SK-N-SH (cell line): Measurements from ENCODE around the gene ACADS. TPM values are rescaled to one million over a fixed set of nuclear protein-coding genes. Genes with fewer than 3 reads are reported as not detected.
A peak's percentile ranks its signal among the peaks of the same experiment; 100 is the strongest.

Experiments used
- CTCF ChIA-PET: fragments of 300-600, 350-600 bp; formaldehyde crosslinking; extraction: SDS; loops from one replicate; lab custom pipeline; 2021; lab: Yijun Ruan, JAX
- POLR2A ChIA-PET: fragments of 350-600 bp; sonication (Branson Sonifier 250); formaldehyde crosslinking; extraction: SDS; loops from one replicate; lab custom pipeline; 2020; ENCODE audit warnings: antibody characterized with exemption, inconsistent platforms; lab: Yijun Ruan, JAX
- DNase-seq: peaks from one replicate; pipeline ENCODE4 v3.0.0; 2012
- H2AFZ ChIP-seq: fragments of 200-600 bp; sonication (generic); 2 replicates; pipeline ENCODE4 v1.8.1; 2016; ENCODE audit warnings: antibody characterized with exemption, mild to moderate bottlenecking, low read depth
- H3F3A ChIP-seq: fragments of 200-600 bp; sonication (generic); replicated peaks from 2 replicates; pipeline ENCODE3; 2016; ENCODE audit warnings: antibody characterized with exemption, mild to moderate bottlenecking; ENCODE audit not compliant: insufficient read depth
- H3K27ac ChIP-seq, 2 experiments: fragments of 200-500 bp in 1 of 2; fragments of 200-600 bp in 1 of 2; sonication (Bioruptor generic) in 1 of 2; sonication (generic), shearing (Covaris generic) in 1 of 2; 2 replicates each; pipeline versions ENCODE4 v1.5.1 to v1.6.1; 2014 to 2016; ENCODE audit warnings: low read depth in 2 of 2, inconsistent platforms in 1 of 2, low read length in 1 of 2, mild to moderate bottlenecking in 1 of 2, mixed read lengths in 1 of 2
- H3K27me3 ChIP-seq: fragments of 200-600 bp; sonication (generic), shearing (Covaris generic); 2 replicates; pipeline ENCODE4 v1.6.1; 2016; ENCODE audit warnings: mixed run types; ENCODE audit not compliant: insufficient read depth
- H3K36me3 ChIP-seq, 2 experiments: fragments of 200-500 bp in 1 of 2; fragments of 200-600 bp in 1 of 2; sonication (Bioruptor generic) in 1 of 2; sonication (generic) in 1 of 2; replicated peaks in 1 of 2; 2 replicates each; pipeline versions ENCODE3 to v1.5.1; 2014 to 2016; ENCODE audit warnings: low read length in 1 of 2, mild to moderate bottlenecking in 1 of 2; ENCODE audit not compliant: insufficient read depth in 2 of 2, control insufficient read depth in 1 of 2
- H3K4me1 ChIP-seq, 2 experiments: fragments of 200-500 bp in 1 of 2; fragments of 200-600 bp in 1 of 2; sonication (Bioruptor generic) in 1 of 2; sonication (generic), shearing (Covaris generic) in 1 of 2; 2 replicates each; pipeline versions ENCODE4 v1.5.1 to v1.6.1; 2014 to 2016; ENCODE audit warnings: low read depth in 1 of 2, low read length in 1 of 2, mixed run types in 1 of 2; ENCODE audit not compliant: insufficient read depth in 2 of 2, control insufficient read depth in 1 of 2
- H3K4me2 ChIP-seq: fragments of 200-600 bp; sonication (generic), shearing (Covaris generic); 2 replicates; pipeline ENCODE4 v1.6.1; 2017; ENCODE audit warnings: mixed run types
- H3K4me3 ChIP-seq, 2 experiments: fragments of 200-500 bp in 1 of 2; fragments of 200-600 bp in 1 of 2; sonication (Bioruptor generic) in 1 of 2; sonication (generic), shearing (Covaris generic) in 1 of 2; 2 replicates each; pipeline versions ENCODE4 v1.5.1 to v1.8.1; 2014 to 2016; ENCODE audit warnings: low read depth in 2 of 2, inconsistent platforms in 1 of 2, low read length in 1 of 2, mild to moderate bottlenecking in 1 of 2, mixed read lengths in 1 of 2, moderate library complexity in 1 of 2
- H3K79me2 ChIP-seq: fragments of 200-600 bp; sonication (generic); 2 replicates; pipeline ENCODE4 v1.8.1; 2017; ENCODE audit warnings: mild to moderate bottlenecking; ENCODE audit not compliant: insufficient read depth
- H3K9ac ChIP-seq: fragments of 200-600 bp; sonication (generic); 2 replicates; pipeline ENCODE4 v1.6.1; 2017; ENCODE audit warnings: mixed run types
- H3K9me2 ChIP-seq: fragments of 200-600 bp; sonication (generic); 2 replicates; pipeline ENCODE4 v1.6.1; 2017; ENCODE audit warnings: mixed run types
- H3K9me3 ChIP-seq: fragments of 200-600 bp; sonication (generic); 2 replicates; pipeline ENCODE4 v1.6.1; 2017; ENCODE audit warnings: mixed run types, mild to moderate bottlenecking, moderate library complexity
- H4K20me1 ChIP-seq: fragments of 200-600 bp; sonication (generic); 2 replicates; pipeline ENCODE4 v1.6.1; 2017; ENCODE audit warnings: mild to moderate bottlenecking, mixed run types; ENCODE audit not compliant: insufficient read depth
- CHD2 ChIP-seq: fragments of 150-350 bp; IDR thresholded peaks from 2 replicates; pipeline ENCODE4 v1.6.1; 2018; ENCODE audit warnings: low read length; ENCODE audit not compliant: partially characterized antibody
- EP300 ChIP-seq, 2 experiments: IDR thresholded peaks; 2 replicates each; pipeline versions ENCODE4 v1.4.0 to v1.6.1; 2012; ENCODE audit warnings: borderline replicate concordance in 1 of 2, low read depth in 1 of 2, low read length in 1 of 2
- EZH2phosphoT487 ChIP-seq: fragments of 200-600 bp; sonication (generic); IDR thresholded peaks from 2 replicates; pipeline ENCODE4 v1.6.1; 2017; ENCODE audit warnings: low read depth, mixed run types, mild to moderate bottlenecking, antibody characterized with exemption, moderate library complexity, borderline replicate concordance
- FOSL2 ChIP-seq: IDR thresholded peaks from 2 replicates; pipeline ENCODE4 v1.4.0; 2012; ENCODE audit warnings: low read depth, mild to moderate bottlenecking, moderate library complexity, borderline replicate concordance
- FOXJ3 ChIP-seq: sonication (generic); formaldehyde crosslinking; IDR thresholded peaks from 2 replicates; pipeline ENCODE4 v1.5.1; 2020; ENCODE audit warnings: mild to moderate bottlenecking, missing genetic modification reagents
- FOXM1 ChIP-seq: IDR thresholded peaks from 2 replicates; pipeline ENCODE4 v1.4.0; 2012; ENCODE audit warnings: low read depth, mild to moderate bottlenecking
- GATA2 ChIP-seq: sonication (generic); formaldehyde crosslinking; IDR thresholded peaks from 2 replicates; pipeline ENCODE4 v1.5.0; 2020; ENCODE audit warnings: mild to moderate bottlenecking, missing genetic modification reagents
- MEF2A ChIP-seq: IDR thresholded peaks from 2 replicates; pipeline ENCODE4 v1.4.0; 2012; ENCODE audit warnings: low read depth, borderline replicate concordance
- MXI1 ChIP-seq: IDR thresholded peaks from 2 replicates; pipeline ENCODE4 v1.6.1; 2012; ENCODE audit warnings: mild to moderate bottlenecking, low read depth, low read length, improper control_type of control experiment
- POLR2AphosphoS5 ChIP-seq: IDR thresholded peaks from 2 replicates; pipeline ENCODE4 v1.6.1; 2012; ENCODE audit warnings: low read depth, low read length
- RAD21 ChIP-seq: IDR thresholded peaks from 2 replicates; pipeline ENCODE4 v1.6.1; 2012; ENCODE audit warnings: mild to moderate bottlenecking, low read length
- RCOR1 ChIP-seq: fragments of 150-350 bp; IDR thresholded peaks from 2 replicates; pipeline ENCODE4 v1.6.1; 2017; ENCODE audit warnings: antibody characterized with exemption, low read length
- TAF1 ChIP-seq: IDR thresholded peaks from 2 replicates; pipeline ENCODE4 v1.6.1; 2012; ENCODE audit warnings: low read depth, mild to moderate bottlenecking, low read length, moderate library complexity, borderline replicate concordance
- TCF12 ChIP-seq: IDR thresholded peaks from 2 replicates; pipeline ENCODE4 v1.4.0; 2012
- TEAD4 ChIP-seq: IDR thresholded peaks from 2 replicates; pipeline ENCODE4 v1.4.0; 2012; ENCODE audit warnings: mild to moderate bottlenecking, borderline replicate concordance; ENCODE audit not compliant: insufficient read depth
- WGBS: methylation state at CpG from one replicate; pipeline ENCODE4 v1.1.6; 2017; ENCODE audit warnings: low lambda C conversion rate; 5-methylcytosine and 5-hydroxymethylcytosine counted together
- polyA plus RNA-seq, 3 experiments: library from polyadenylated mRNA; depleted of rRNA; stranded (reverse); fragments of >200 nt; gene quantifications; 2 replicates each; pipeline ENCODE4 v1.2.3, GENCODE V29; 2012
- TF ChIP-seq, protein P1 (sequence below): IDR thresholded peaks from 2 replicates; pipeline ENCODE4; 2012
- TF ChIP-seq, protein P2 (sequence below): IDR thresholded peaks from 2 replicates; pipeline ENCODE4 v1.4.0; 2012; ENCODE audit warnings: low read depth, borderline replicate concordance
- TF ChIP-seq, protein P3 (sequence below): IDR thresholded peaks from 2 replicates; pipeline ENCODE4 v1.6.1; 2012; ENCODE audit warnings: mild to moderate bottlenecking, low read depth, low read length, moderate library complexity
- TF ChIP-seq, protein P4 (sequence below): fragments of 150-350 bp; IDR thresholded peaks from 2 replicates; pipeline ENCODE4 v1.6.1; 2017; ENCODE audit warnings: antibody characterized with exemption, low read length, low read depth, borderline replicate concordance

Gene ACADS
- polyA plus RNA-seq, 1 of the 3 experiments (the other 2 are of a cell fraction): 4.9 TPM

GRCh38 chr12:120721866-120722265, 3.8 kb upstream of the ACADS start:
- ChIA-PET CTCF (interaction anchor here (0.8 to 3.3 kb wide), 4 partner anchors 10 to 250 kb away, joined by 5 to 36 read pairs (median 8); no protein-coding TSS in a partner anchor), POLR2A (interaction anchor here (2.2 kb wide), 1 partner anchor 11 kb away, joined by 8 read pairs; no protein-coding TSS in a partner anchor)
- DNase-seq: peak; percentile 66
- Histone ChIP-seq H3K36me3 (peaks cover 41 to 60% of the 10 kb centered on the region in 2 experiments), H3F3A (no peaks in the 10 kb centered on the region), H3K4me3 (no peak overlapping the region), H2AFZ (no peak overlapping the region), H3K79me2 (no peaks in the 10 kb centered on the region), H4K20me1 (no peaks in the 10 kb centered on the region), H3K27ac (peak overlapping the region in 1 of 2 experiments; percentile 73; a peak in 2 of 4 replicates), H3K9me2 (no peaks in the 10 kb centered on the region), H3K4me1 (peaks cover 5 to 38% of the 10 kb centered on the region in 2 experiments; a peak in 3 of 4 replicates), H3K9ac (no peak overlapping the region), H3K9me3 (no peaks in the 10 kb centered on the region), H3K4me2 (no peak overlapping the region), H3K27me3 (no peaks in the 10 kb centered on the region)
- TF ChIP-seq TCF12 (no peak), GATA2 (peak; percentile 84), MEF2A (no peak), RCOR1 (peak; percentile 74), CHD2 (peak; percentile 63), MXI1 (peak; percentile 66), FOXJ3 (CRISPR knock-in tag) (peak; percentile 77; the same call in 1 of the 2 replicates), EP300 (IDR thresholded peaks at IDR 0.05; ENCODE audit: borderline replicate concordance in 1 of 2, low read depth in 1 of 2, low read length in 1 of 2) (peak in 1 of 2 experiments; percentile 65; a peak in 1 of 4 replicates), FOXM1 (no peak)
- TF ChIP-seq, protein P1, sequence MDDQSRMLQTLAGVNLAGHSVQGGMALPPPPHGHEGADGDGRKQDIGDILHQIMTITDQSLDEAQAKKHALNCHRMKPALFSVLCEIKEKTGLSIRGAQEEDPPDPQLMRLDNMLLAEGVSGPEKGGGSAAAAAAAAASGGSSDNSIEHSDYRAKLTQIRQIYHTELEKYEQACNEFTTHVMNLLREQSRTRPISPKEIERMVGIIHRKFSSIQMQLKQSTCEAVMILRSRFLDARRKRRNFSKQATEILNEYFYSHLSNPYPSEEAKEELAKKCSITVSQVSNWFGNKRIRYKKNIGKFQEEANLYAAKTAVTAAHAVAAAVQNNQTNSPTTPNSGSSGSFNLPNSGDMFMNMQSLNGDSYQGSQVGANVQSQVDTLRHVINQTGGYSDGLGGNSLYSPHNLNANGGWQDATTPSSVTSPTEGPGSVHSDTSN: no peak
- TF ChIP-seq, protein P2, sequence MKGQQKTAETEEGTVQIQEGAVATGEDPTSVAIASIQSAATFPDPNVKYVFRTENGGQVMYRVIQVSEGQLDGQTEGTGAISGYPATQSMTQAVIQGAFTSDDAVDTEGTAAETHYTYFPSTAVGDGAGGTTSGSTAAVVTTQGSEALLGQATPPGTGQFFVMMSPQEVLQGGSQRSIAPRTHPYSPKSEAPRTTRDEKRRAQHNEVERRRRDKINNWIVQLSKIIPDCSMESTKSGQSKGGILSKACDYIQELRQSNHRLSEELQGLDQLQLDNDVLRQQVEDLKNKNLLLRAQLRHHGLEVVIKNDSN: no peak
- WGBS: 92% methylated on average over 3 of the region's 3 CpGs

DNA sequence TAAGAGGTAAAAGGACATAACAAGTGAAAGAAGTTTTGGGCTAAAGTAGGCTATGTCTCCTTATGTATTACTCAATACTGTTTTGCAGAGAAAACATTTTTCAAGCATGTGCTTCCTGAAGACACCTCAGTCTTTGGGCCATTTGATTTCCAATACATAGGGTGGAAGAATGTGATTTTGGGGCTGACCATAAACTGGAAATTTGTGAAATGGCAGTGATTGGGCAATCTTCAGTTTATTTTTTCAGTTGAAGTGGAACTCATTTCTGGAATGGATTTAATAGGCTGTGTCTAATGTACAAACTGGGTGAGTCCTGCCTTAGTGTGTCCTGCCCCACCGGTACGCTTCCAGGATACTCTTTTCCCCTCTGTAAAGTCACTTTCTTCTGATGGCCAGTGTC, 2.8 kb upstream of the ACADS start:
- no peaks in the 10 kb centered on the region for H4K20me1 ChIP-seq
- peaks cover 38 to 57% of the 10 kb centered on the region in 2 experiments for H3K36me3 ChIP-seq
- no peak overlapping the region for H3K4me3 ChIP-seq
- no peaks in the 10 kb centered on the region for H3K79me2 ChIP-seq
- H3K9me3 ChIP-seq: no peaks in the 10 kb centered on the region
- 91% methylated on average over 2 of the region's 2 CpGs for WGBS
- H2AFZ ChIP-seq: no peak overlapping the region
- ChIA-PET POLR2A (interaction anchor here (2.2 kb wide), 1 partner anchor 12 kb away, joined by 8 read pairs; no protein-coding TSS in a partner anchor), CTCF (interaction anchor here (1.3 to 3.0 kb wide), 2 partner anchors 11 to 249 kb away, joined by 6 to 11 read pairs; no protein-coding TSS in a partner anchor)
- peak overlapping the region in 1 of 2 experiments; percentile 73; a peak in 2 of 4 replicates for H3K27ac ChIP-seq
- TF ChIP-seq POLR2AphosphoS5 (no peak), MEF2A (no peak), TCF12 (no peak), EZH2phosphoT487 (no peak), CHD2 (no peak), TEAD4 (no peak), RAD21 (no peak), FOXM1 (no peak), FOXJ3 (CRISPR knock-in tag) (no peak), FOSL2 (no peak), EP300 (IDR thresholded peaks at IDR 0.05; ENCODE audit: borderline replicate concordance in 1 of 2, low read depth in 1 of 2, low read length in 1 of 2) (no peak), TAF1 (no peak), RCOR1 (no peak)
- TF ChIP-seq, protein P3, sequence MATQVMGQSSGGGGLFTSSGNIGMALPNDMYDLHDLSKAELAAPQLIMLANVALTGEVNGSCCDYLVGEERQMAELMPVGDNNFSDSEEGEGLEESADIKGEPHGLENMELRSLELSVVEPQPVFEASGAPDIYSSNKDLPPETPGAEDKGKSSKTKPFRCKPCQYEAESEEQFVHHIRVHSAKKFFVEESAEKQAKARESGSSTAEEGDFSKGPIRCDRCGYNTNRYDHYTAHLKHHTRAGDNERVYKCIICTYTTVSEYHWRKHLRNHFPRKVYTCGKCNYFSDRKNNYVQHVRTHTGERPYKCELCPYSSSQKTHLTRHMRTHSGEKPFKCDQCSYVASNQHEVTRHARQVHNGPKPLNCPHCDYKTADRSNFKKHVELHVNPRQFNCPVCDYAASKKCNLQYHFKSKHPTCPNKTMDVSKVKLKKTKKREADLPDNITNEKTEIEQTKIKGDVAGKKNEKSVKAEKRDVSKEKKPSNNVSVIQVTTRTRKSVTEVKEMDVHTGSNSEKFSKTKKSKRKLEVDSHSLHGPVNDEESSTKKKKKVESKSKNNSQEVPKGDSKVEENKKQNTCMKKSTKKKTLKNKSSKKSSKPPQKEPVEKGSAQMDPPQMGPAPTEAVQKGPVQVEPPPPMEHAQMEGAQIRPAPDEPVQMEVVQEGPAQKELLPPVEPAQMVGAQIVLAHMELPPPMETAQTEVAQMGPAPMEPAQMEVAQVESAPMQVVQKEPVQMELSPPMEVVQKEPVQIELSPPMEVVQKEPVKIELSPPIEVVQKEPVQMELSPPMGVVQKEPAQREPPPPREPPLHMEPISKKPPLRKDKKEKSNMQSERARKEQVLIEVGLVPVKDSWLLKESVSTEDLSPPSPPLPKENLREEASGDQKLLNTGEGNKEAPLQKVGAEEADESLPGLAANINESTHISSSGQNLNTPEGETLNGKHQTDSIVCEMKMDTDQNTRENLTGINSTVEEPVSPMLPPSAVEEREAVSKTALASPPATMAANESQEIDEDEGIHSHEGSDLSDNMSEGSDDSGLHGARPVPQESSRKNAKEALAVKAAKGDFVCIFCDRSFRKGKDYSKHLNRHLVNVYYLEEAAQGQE: no peak
- TF ChIP-seq, protein P4, sequence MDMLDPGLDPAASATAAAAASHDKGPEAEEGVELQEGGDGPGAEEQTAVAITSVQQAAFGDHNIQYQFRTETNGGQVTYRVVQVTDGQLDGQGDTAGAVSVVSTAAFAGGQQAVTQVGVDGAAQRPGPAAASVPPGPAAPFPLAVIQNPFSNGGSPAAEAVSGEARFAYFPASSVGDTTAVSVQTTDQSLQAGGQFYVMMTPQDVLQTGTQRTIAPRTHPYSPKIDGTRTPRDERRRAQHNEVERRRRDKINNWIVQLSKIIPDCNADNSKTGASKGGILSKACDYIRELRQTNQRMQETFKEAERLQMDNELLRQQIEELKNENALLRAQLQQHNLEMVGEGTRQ: no peak
- DNase-seq: no peak
- no peak overlapping the region for H3K9ac ChIP-seq
- no peak overlapping the region for H3K4me2 ChIP-seq
- H3K9me2 ChIP-seq: no peaks in the 10 kb centered on the region
- H3K4me1 ChIP-seq: peaks cover 5 to 38% of the 10 kb centered on the region in 2 experiments; a peak in 3 of 4 replicates
- no peaks in the 10 kb centered on the region for H3K27me3 ChIP-seq
- H3F3A ChIP-seq: no peaks in the 10 kb centered on the region
